DMS114 treated with DMSO at 0.1 percent for 48 hours (cell line): ENCODE results near the gene KMT2B.

Experiments used
- DNase-seq: peaks from one replicate; lab custom pipeline; 2025; ENCODE audit not compliant: unreplicated experiment; lab: John Stamatoyannopoulos, UW

The KMT2B gene

DNA sequence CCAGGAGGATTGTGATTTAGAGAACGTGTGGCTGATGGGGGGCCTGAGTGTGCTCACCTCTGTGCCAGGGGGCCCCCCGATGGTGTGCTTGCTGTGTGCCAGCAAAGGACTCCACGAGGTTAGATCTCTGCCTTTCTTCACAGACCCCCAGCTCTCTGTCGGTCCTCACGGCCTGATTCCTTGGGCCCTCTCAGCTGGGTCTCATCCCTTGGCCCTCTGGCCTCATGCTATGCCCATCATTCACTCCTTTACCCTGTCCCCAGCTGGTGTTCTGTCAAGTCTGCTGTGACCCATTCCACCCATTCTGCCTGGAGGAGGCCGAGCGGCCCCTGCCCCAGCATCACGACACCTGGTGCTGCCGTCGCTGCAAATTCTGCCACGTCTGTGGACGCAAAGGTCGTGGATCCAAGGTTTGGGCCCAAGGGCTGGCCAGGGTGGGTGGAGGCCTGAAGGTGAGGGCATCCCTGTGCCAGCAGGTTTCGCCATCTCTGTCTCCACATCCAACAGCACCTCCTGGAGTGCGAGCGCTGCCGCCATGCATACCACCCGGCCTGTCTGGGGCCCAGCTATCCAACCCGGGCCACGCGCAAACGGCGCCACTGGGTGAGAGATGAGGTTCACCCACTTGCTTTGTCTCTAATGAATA is 7.5 kb downstream of the KMT2B start:
- DNase-seq, result no peak

DNA sequence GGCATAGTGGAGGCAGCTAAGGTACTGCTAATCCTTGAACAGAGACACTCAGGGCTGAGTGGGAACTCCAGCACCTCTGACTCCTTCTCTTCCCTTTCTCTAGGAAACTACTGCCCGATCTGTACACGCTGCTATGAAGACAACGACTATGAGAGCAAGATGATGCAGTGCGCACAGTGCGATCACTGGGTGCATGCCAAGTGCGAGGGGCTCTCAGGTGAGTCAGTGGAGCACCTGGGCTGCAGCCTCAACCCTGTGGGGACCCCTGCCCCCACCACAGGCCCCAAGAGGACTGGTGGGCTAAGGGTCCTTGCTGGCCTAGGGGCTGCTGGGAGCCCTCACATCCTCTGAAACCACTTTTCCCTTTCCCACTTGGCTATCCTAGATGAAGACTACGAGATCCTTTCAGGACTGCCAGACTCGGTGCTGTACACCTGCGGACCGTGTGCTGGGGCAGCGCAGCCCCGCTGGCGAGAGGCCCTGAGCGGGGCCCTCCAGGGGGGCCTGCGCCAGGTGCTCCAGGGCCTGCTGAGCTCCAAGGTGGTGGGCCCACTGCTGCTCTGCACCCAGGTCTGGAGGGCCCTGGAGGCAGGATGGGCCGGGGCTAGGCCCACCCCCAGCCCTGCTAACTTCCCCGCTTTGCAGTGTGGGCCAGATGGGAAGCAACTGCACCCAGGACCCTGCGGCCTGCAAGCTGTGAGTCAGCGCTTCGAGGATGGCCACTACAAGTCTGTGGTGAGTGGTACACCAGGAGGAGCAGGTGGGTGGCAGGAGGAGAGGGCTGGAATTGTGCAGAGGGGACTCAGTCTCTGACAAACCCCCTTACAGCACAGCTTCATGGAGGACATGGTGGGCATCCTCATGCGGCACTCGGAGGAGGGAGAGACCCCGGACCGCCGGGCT is 9.5 kb downstream of the KMT2B start:
- DNase-seq, result no peak

DNA sequence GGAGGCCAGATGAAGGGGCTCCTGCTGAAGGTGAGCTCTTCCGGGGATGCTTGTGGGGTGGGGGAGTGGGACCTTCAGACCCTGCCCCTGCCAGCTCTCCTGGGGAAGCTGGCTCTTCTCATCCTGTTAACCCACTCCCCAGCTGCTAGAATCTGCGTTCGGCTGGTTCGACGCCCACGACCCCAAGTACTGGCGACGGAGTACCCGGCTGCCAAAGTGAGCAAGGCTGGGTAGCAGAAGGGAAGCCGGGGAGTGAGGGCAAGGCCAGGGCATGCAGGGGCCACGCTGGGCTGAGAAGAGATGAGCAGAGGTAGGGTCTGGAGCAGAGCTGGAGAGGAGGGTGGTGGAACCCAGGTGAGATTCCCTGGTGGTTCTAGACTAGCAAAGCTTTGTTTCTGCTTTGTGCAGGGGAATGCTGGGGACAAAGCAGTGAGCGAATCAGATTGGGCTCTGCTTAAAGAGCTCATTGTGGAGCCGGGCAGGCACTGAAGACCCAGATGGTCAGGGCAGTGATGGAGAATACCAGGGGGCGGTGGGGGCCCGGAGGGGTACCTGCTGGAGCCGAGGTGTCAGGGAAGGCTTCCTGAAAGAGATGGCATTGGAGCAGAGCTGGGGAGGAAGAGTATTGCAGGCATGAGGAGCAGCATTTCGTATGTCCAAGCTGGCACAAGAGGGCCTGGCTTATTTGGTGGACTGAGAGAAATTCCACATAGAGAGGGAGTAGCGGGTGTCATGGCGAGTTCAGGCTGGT is 10.3 kb downstream of the KMT2B start:
- DNase-seq, result no peak

DNA sequence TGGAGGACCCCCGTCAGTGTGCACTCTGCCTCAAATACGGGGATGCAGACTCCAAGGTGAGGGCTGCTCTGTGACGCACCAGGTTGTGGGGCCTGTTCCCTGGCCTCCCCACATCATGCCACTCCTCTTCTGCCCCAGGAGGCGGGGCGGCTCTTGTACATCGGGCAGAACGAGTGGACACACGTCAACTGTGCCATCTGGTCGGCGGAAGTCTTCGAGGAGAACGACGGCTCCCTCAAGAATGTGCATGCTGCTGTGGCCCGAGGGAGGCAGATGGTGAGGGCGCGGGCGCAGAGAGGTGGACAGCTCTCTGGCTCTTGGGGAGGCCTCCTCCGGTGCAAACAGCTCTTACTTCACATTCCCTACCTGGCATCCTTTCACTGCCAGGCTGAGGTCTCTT is 11.2 kb downstream of the KMT2B start:
- DNase-seq, result no peak

DNA sequence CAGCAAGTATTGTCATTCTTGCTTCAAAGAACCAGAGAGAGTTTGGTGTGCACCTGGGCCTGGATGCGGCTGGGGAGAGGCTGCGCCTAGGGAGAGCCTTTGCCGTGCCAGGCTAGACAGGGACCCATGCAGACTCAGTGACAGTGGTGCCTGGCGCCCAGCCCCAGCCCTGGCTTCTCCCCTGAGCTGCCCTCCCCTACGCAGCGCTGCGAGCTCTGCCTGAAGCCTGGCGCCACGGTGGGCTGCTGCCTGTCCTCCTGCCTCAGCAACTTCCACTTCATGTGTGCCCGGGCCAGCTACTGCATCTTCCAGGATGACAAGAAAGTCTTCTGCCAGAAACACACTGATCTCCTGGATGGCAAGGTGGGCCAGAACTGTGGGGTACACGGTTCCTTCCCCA is 12.0 kb downstream of the KMT2B start:
- no peak for DNase-seq

DNA sequence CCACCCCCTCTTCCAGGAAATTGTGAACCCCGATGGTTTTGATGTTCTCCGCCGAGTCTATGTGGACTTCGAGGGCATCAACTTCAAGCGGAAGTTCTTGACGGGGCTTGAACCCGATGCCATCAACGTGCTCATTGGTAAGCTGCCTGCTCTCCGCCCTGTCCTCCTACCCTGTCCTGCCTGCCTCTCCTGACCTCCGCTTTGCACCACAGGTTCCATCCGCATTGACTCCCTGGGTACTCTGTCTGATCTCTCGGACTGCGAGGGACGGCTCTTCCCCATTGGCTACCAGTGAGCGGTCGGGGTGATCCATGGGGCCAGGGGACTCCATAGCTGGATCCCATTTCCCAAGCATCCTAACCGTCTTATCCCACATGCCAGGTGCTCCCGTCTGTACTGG is 12.5 kb downstream of the KMT2B start:
- no peak for DNase-seq

DNA sequence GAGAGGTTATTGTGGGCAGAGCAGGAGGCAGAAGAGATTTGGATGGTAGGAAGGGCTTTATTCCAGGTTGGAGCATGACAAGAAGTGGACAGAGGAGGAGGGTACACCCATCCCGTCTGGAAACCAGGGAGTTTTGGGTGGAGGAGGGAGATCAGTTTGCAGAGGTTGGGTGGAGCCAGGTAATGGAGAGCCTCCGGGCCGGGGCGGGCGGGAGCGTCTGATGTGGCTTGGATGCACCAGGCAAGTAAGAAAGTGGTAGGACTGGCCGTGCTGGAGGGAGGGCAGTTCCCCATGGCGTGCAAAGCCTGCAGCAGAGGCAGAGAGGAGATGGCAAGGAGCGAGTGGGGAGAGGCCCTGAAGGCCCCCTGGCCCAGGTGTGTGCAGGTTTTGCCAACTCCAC is 13.6 kb downstream of the KMT2B start:
- DNase-seq, result no peak

DNA sequence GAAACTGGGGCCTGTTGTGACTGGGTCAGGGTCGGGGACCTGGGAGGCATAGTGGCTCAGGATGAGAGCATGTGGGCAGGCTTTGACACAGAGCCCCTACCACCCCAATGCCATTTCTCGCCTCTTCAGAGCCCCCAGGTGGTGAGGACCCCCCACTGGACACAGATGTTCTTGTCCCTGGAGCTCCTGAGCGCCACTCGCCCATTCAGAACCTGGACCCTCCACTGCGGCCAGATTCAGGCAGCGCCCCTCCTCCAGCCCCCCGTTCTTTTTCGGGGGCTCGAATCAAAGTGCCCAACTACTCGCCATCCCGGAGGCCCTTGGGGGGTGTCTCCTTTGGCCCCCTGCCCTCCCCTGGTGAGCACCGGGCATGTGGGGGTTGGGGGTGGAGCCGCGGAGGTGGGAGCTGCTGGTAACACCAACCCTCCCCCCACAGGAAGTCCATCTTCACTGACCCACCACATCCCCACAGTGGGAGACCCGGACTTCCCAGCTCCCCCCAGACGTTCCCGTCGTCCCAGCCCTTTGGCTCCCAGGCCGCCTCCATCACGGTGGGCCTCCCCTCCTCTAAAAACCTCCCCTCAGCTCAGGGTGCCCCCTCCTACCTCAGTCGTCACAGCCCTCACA is 14.1 kb downstream of the KMT2B start:
- DNase-seq, result no peak

DNA sequence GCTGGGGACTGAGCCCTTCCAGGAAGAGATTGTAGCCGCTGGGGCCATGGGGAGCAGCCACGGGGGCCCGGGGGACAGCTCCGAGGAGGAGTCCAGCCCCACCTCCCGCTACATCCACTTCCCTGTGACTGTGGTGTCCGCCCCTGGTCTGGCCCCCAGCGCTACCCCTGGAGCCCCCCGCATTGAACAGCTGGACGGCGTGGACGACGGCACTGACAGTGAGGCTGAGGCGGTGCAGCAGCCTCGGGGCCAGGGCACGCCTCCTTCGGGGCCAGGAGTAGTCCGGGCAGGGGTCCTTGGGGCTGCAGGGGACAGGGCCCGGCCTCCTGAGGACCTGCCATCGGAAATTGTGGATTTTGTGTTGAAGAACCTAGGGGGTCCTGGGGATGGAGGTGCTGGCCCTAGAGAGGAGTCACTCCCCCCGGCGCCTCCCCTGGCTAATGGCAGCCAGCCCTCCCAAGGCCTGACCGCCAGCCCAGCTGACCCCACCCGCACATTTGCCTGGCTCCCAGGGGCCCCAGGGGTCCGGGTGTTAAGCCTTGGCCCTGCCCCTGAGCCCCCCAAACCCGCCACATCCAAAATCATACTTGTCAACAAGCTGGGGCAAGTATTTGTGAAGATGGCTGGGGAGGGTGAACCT is 14.9 kb downstream of the KMT2B start:
- DNase-seq, result no peak

DNA sequence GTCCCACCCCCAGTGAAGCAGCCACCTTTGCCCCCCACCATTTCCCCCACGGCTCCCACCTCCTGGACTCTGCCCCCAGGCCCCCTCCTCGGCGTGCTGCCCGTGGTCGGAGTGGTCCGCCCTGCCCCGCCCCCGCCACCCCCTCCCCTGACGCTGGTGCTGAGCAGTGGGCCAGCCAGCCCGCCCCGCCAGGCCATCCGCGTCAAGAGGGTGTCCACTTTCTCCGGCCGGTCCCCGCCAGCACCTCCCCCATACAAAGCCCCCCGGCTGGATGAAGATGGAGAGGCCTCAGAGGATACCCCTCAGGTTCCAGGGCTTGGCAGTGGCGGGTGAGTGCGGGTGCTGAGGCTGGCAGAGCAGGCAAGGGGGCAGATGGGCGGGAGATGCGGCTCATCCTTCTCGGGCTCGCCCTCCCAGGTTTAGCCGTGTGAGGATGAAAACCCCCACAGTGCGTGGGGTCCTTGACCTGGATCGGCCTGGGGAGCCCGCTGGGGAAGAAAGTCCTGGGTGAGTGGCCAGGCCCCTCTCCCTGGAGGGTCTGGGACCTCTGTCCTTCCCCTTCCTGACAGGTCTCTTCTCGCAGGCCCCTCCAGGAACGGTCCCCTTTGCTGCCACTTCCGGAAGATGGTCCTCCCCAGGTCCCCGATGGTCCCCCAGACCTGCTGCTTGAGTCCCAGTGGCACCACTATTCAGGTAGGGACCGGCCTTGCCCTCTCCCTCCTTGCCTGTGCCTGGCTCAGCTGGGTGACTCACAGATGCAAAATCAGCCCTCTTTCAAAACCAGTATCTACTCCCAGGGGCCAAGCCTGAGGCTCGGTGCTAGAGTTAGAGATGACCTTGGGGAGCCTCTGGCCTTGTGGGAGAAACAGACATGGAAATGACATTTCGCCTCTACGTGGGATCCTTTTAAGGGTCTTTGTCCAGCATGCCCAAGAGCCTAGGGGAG is 15.7 kb downstream of the KMT2B start:
- DNase-seq, result no peak

DNA sequence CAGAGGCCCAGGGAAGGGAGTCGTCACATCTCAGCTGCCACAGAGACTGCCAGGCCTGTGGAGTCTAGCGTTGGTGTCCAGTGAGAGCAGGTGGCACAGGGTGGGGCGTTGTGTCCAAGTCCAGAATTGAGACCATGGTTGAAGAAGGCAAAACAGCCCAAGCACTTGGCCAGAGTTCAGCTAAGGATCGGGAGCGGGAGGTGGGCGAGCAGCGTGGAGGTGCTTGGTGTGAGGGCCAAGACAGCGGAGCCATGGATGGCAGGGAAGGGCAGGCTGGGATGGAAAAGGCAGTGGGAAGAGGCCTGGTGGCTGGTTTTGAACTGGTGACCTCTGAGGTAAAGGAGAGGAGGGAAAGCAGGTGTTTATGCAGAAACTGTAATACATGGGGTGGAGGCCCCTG is 16.5 kb downstream of the KMT2B start:
- DNase-seq, result no peak

DNA sequence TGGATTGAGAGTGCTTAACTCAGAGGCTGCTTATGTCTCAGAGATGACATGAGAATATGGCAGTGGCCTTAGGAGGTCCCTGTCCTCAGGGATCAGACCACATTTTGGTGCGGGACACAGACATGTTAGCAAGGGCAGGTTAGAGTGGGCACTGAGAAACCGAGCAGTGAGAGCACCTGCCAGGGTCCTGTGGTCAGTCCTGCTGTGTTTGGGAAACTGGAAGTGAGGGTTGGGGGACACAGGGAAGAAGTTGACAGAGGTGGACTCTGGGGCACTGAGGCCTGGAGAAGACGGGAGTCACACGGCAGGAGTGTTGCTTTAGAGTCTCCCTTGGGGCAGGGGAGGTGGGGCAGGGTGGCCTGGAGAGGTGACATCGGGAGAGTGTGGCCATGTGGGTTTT is 17.1 kb downstream of the KMT2B start:
- no peak for DNase-seq

DNA sequence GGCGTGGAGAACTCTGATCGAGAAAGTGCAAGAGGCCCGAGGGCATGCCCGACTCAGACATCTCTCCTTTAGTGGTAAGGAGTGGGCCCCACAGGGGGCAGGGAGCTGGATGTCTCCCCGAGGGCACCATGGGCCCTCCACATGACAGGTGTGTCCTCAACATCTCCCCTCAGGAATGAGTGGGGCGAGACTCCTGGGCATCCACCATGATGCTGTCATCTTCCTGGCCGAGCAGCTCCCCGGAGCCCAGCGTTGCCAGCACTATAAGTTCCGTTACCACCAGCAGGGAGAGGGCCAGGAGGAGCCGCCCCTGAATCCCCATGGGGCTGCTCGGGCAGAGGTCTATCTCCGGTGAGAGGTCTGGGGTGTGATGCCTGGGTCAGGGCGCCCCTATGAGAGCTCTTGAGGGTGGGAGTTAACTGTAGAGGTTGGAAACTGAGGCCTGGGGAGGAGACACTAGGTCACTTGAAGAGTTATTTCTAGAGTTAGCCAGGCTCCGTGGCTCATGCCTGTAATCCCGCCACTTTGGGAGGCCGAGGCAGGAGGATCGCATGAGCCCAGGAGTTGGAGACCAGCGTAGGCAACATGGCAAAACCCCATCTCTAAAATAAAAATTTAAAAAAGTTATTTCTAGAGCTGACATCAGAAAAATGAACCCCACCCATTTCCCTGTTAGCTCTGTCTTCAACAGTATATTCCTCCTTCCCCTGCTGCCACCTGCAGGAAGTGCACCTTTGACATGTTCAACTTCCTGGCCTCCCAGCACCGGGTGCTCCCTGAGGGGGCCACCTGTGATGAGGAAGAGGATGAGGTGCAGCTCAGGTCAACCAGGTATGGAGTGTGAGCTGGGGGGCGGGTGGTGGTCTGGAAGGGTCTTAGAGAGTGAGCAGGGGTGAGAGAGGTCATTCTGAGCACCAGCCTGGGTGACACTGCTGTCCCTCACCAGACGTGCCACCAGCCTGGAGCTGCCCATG is 19.4 kb downstream of the KMT2B start:
- no peak for DNase-seq

DNA sequence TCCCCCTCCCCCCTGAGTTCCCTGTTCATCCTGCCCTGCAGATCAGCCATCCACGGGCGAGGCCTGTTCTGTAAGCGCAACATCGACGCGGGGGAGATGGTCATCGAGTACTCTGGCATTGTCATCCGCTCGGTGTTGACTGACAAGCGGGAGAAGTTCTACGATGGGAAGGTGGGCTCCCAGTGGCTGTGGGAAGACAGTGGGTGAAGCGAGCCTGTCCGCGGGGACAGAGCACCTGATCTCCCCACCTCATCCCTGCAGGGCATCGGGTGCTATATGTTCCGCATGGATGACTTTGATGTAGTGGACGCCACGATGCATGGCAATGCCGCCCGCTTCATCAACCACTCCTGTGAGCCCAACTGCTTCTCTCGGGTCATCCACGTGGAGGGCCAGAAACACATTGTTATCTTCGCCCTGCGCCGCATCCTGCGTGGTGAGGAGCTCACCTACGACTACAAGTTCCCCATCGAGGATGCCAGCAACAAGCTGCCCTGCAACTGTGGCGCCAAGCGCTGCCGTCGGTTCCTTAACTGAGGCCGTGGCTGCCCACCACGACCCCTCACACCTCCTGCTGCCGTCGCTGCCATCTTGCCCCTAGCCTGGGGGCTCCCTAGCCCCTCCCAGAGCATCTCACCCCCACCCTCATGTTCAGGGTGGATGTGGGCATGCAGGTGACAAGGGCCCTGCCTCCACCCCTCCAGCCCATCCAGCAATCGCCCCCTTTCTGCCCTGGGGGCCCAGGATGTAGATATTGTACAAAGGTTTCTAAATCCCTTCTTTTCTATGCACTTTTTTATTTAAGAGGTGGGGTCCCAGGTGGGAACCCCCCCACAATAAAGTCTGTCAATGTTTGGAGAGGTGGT is 20.5 kb downstream of the KMT2B start:
- no peak for DNase-seq

DNA sequence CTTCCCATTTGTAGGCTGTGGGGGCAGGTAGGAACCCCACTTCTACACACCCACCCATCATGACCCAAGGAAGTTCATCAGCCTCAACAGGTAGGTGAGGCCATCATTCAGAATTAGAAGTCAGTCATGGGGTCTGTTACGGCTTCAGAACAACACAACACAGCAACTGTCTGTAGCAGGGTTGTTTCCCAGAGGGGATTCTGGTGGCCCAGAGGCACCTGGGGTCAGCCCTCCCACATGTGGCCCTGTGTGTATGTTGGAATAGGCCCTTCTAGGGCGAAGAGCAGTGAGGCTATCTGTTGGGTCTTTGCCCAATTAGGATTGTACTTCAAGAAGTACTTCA is 21.1 kb downstream of the KMT2B start:
- DNase-seq, result no peak

DNA sequence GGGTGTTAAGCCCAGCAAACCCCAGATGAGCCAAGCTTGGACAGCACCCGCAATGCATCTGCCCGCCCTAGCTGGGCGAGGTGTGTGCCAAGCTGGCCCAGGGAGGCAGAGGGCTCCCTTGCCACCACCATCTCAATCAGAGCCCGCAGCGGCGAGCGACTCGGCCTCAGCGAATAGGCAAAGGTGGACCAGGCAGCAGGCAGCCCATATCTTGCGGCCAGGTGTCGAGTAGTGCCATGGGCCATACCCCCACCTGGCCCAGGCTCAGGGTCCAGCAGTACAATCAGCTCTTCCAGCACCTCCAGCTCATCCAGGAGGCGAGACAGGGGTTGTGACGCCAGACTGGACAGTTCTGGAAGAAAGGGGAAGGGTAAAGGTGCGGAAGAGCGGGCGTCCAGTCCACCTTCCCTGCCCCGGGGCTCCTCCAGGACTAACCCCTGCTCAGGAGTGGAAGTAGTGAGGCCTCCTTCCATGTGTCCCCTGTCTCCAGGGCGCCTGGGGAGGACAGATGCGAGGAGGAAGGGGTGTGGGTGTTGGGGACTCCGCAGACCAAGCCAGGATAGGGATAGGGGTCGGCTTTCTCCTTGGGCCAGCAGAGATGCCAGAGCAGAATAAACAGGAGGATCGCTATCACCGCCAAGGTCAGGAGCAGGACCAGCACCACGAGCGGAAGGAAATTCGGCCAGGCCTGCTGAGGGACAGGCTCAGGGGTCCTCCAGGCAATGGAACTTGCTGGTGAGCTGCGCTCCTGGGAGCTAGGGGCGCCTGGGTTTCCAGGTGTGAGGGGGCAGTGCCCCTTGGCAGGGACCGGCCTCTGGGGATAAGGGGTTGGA is 21.7 kb downstream of the KMT2B start:
- DNase-seq, result no peak

DNA sequence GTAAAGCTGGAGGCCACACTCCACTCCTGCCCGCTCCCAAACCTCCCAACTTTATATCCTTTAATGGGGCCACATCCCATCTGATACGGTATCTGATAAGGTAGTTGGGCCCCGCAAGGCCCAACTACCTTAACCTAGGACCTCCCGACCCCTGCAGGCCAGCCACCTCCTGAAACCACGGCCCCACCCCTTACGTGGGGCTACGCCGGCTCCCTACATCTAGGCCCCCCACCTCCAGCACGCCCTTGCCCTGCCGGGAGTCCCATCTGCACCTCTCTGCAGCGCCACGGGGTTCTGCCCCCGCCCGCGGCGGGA is 22.3 kb downstream of the KMT2B start:
- DNase-seq, result no peak
